Measurements from ENCODE around the gene DES. TPM values are rescaled to one million over a fixed set of nuclear protein-coding genes. Genes with fewer than 3 reads are reported as not detected.

Gene DES
- total and polyA plus RNA-seq, 2 donors from 2014 or later: 30.0 to 74.2 TPM

GRCh38 chr2:219422952-219423534, 4.9 kb downstream of the DES start:
- intact Hi-C loops (cut with DNase I): no loop called here

DNA sequence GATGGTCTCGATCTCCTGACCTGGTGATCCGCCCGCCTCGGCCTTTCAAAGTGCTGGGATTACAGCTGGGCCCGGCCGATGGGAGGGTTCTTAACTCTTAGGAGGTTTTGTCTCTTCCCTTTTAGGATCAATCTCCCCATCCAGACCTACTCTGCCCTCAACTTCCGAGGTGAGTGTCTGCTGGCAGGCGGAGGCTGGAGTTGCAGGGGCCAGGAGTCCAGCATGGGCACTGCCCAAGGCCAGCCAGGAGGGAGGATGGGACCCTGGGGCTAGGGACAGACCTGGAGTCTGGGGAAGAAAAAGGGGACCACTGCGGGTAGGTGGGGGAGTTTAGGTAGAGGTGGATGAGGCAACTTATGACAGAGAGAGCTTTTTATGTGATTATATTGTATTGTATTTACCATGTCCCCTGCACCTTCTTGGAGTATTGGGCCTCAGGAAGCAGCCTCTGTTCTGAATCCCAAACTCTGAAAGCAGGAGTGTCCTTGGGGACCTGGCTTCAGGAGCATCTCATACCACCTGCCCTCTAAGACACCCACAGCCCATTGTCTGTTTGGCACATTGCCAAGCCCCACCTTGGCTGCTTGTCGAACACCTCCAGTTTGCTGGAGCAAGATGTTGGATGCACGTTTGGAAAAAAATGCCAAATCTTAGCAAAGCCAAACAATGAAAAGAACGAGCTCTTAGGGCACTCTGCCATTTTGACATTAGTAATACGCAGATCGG, 5.6 kb downstream of the DES start:
- Histone ChIP-seq H3K27ac (ENCODE audit: low read depth in 2 of 2, low read length in 2 of 2) (no peak overlapping the region), H3K9me3 (ENCODE audit: control insufficient read depth in 2 of 3, insufficient read depth in 1 of 3, low read length in 3 of 3) (no peaks in the 10 kb centered on the region), H3K36me3 (ENCODE audit: control insufficient read depth in 2 of 3, insufficient read depth in 3 of 3, low read length in 3 of 3) (no peaks in the 10 kb centered on the region), H3K27me3 (ENCODE audit: control insufficient read depth, insufficient read depth, low read length) (no peaks in the 10 kb centered on the region), H3K4me1 (ENCODE audit: control insufficient read depth in 2 of 3, insufficient read depth in 2 of 3, low read depth in 1 of 3, low read length in 3 of 3) (no peaks in the 10 kb centered on the region), H3K9ac (ENCODE audit: low read length in 3 of 3) (no peak overlapping the region), H3K4me3 (ENCODE audit: low read length in 3 of 3) (no peak overlapping the region)
- DNase-seq: peak in 1 of 5 donors; percentile 39
- intact Hi-C loops (cut with DNase I): no loop called here
- TF ChIP-seq CTCF (IDR thresholded peaks at IDR 0.05; ENCODE audit: borderline replicate concordance, extremely low read depth, insufficient read depth): no peak
- FAIRE-seq: no peak

More at GRCh38 chr2:219422952-219423534, 4.9 kb downstream of the DES start:
- TF ChIP-seq CTCF (IDR thresholded peaks at IDR 0.05; ENCODE audit: borderline replicate concordance, extremely low read depth, insufficient read depth): no peak
- Histone ChIP-seq H3K4me1 (ENCODE audit: control insufficient read depth in 2 of 3, insufficient read depth in 2 of 3, low read depth in 1 of 3, low read length in 3 of 3) (no peaks in the 10 kb centered on the region), H3K4me3 (ENCODE audit: low read length in 3 of 3) (no peak overlapping the region), H3K9ac (ENCODE audit: low read length in 3 of 3) (no peak overlapping the region), H3K27me3 (ENCODE audit: control insufficient read depth, insufficient read depth, low read length) (no peaks in the 10 kb centered on the region), H3K36me3 (ENCODE audit: control insufficient read depth in 2 of 3, insufficient read depth in 3 of 3, low read length in 3 of 3) (no peaks in the 10 kb centered on the region), H3K9me3 (ENCODE audit: control insufficient read depth in 2 of 3, insufficient read depth in 1 of 3, low read length in 3 of 3) (no peaks in the 10 kb centered on the region), H3K27ac (ENCODE audit: low read depth in 2 of 2, low read length in 2 of 2) (no peak overlapping the region)
- DNase-seq (no peak), FAIRE-seq (no peak)

GRCh38 chr2:219425238-219426067, 7.3 kb downstream of the DES start:
- intact Hi-C loops (cut with DNase I): no loop called here
- DNase-seq: peak in 1 of 5 donors; percentile 13
- H3K4me1 ChIP-seq (ENCODE audit: control insufficient read depth in 2 of 3, insufficient read depth in 2 of 3, low read depth in 1 of 3, low read length in 3 of 3): no peaks in the 10 kb centered on the region
- H3K4me3 ChIP-seq (ENCODE audit: low read length in 3 of 3): no peak overlapping the region
- no peaks in the 10 kb centered on the region for H3K27me3 ChIP-seq (ENCODE audit: control insufficient read depth, insufficient read depth, low read length)
- TF ChIP-seq CTCF (IDR thresholded peaks at IDR 0.05; ENCODE audit: borderline replicate concordance, extremely low read depth, insufficient read depth): no peak
- H3K36me3 ChIP-seq (ENCODE audit: control insufficient read depth in 2 of 3, insufficient read depth in 3 of 3, low read length in 3 of 3): no peaks in the 10 kb centered on the region
- no peaks in the 10 kb centered on the region for H3K9me3 ChIP-seq (ENCODE audit: control insufficient read depth in 2 of 3, insufficient read depth in 1 of 3, low read length in 3 of 3)
- H3K9ac ChIP-seq (ENCODE audit: low read length in 3 of 3): no peak overlapping the region
- FAIRE-seq: no peak
- no peak overlapping the region for H3K27ac ChIP-seq (ENCODE audit: low read depth in 2 of 2, low read length in 2 of 2)

Measured in kidney (tissue), 14 donors.